ENCODE results near the gene NAPEPLD.
A peak's percentile ranks its signal among the peaks of the same experiment; 100 is the strongest.

NAPEPLD gene

GRCh38 chr7:103074519-103075336, 74.2 kb downstream of the NAPEPLD start, which contains the start of the genes ARMC10 and FBXL13 (continued):
- peak; percentile 72 for TF ChIP-seq ZBTB26 (tag by site-specific recombination; optimal IDR thresholded peaks at IDR 0.05)
- TF ChIP-seq BCL11B (tag by site-specific recombination; IDR thresholded peaks at IDR 0.05; ENCODE audit: low read depth): no peak
- no peak for TF ChIP-seq YY2 (tag by site-specific recombination; IDR thresholded peaks at IDR 0.05)
- no peak for TF ChIP-seq ZNF529 (tag by site-specific recombination; IDR thresholded peaks at IDR 0.05; ENCODE audit: insufficient replicate concordance)
- TF ChIP-seq ZNF830 (tag by site-specific recombination; IDR thresholded peaks at IDR 0.05; ENCODE audit: low read depth): no peak
- TF ChIP-seq WT1 (tag by site-specific recombination; IDR thresholded peaks at IDR 0.05): no peak
- TF ChIP-seq ZNF837 (tag by site-specific recombination; IDR thresholded peaks at IDR 0.05): no peak
- peak; percentile 33; the same call in 1 of the 2 replicates for TF ChIP-seq MYNN (tag by site-specific recombination; IDR thresholded peaks at IDR 0.05; ENCODE audit: borderline replicate concordance)
- TF ChIP-seq ZBTB10 (tag by site-specific recombination; IDR thresholded peaks at IDR 0.05): no peak
- TF ChIP-seq ZNF777 (tag by site-specific recombination; IDR thresholded peaks at IDR 0.05; ENCODE audit: borderline replicate concordance): peak; percentile 72; the same call in 1 of the 2 replicates
- TF ChIP-seq ZNF449 (tag by site-specific recombination; IDR thresholded peaks at IDR 0.05): no peak
- no peak for TF ChIP-seq ZNF639 (tag by site-specific recombination; IDR thresholded peaks at IDR 0.05)
- peak; percentile 72; the same call in 1 of the 2 replicates for TF ChIP-seq ZNF2 (tag by site-specific recombination; IDR thresholded peaks at IDR 0.05)
- TF ChIP-seq ZNF266 (tag by site-specific recombination; IDR thresholded peaks at IDR 0.05; ENCODE audit: low read depth): no peak
- TF ChIP-seq ZBTB8A (tag by site-specific recombination; IDR thresholded peaks at IDR 0.05): peak; percentile 93
- TF ChIP-seq ZNF580 (tag by site-specific recombination; IDR thresholded peaks at IDR 0.05): no peak
- peak; percentile 21; the same call in 1 of the 2 replicates for TF ChIP-seq ZNF692 (tag by site-specific recombination; IDR thresholded peaks at IDR 0.05)
- TF ChIP-seq FEZF1 (tag by site-specific recombination; IDR thresholded peaks at IDR 0.05): no peak
- TF ChIP-seq BCL11A (tag by site-specific recombination; IDR thresholded peaks at IDR 0.05; ENCODE audit: low read depth): no peak
- no peak for TF ChIP-seq KLF7 (tag by site-specific recombination; IDR thresholded peaks at IDR 0.05; ENCODE audit: borderline replicate concordance)
- TF ChIP-seq TRIM28 (IDR thresholded peaks at IDR 0.05; ENCODE audit: borderline replicate concordance, low read length): no peak; the same call in 1 of the 2 replicates
- peak; percentile 68; the same call in 1 of the 2 replicates for TF ChIP-seq ZEB2 (tag by site-specific recombination; IDR thresholded peaks at IDR 0.05)
- no peak for TF ChIP-seq REPIN1 (tag by site-specific recombination; IDR thresholded peaks at IDR 0.05; ENCODE audit: low read depth)
- TF ChIP-seq SP7 (tag by site-specific recombination; IDR thresholded peaks at IDR 0.05): peak; percentile 60; the same call in 1 of the 2 replicates
- TF ChIP-seq HOXA7 (CRISPR knock-in tag; IDR thresholded peaks at IDR 0.05; ENCODE audit: borderline replicate concordance): no peak
- TF ChIP-seq ZNF664 (tag by site-specific recombination; IDR thresholded peaks at IDR 0.05): no peak
- TF ChIP-seq HOXD13 (CRISPR knock-in tag; IDR thresholded peaks at IDR 0.05; ENCODE audit: borderline replicate concordance): no peak
- TF ChIP-seq OSR2 (tag by site-specific recombination; IDR thresholded peaks at IDR 0.05): no peak
- no peak for TF ChIP-seq ZNF274 (IDR thresholded peaks at IDR 0.05; ENCODE audit: low read length)
- TF ChIP-seq ZNF274 (tag by site-specific recombination; IDR thresholded peaks at IDR 0.05; ENCODE audit: borderline replicate concordance): no peak
- TF ChIP-seq ZNF302 (tag by site-specific recombination; IDR thresholded peaks at IDR 0.05; ENCODE audit: low read depth): no peak

Measured in HEK293 (cell line).